Adrenal gland (tissue), 5 donors: ENCODE measurements around the gene ADCK1.

Source experiments
- POLR2A ChIP-seq, 2 donors: fragments of 450-650 bp; IDR thresholded peaks; one replicate each; pipeline ENCODE4 v1.6.1; 2017; ENCODE audit warnings: antibody characterized with exemption in 2 of 2, mild to moderate bottlenecking in 2 of 2, moderate library complexity in 1 of 2
- TF ChIP-seq, protein P1 (sequence below), 6 experiments: fragments of 450-650 bp in 4 of 6; fragments of 200-600 bp in 2 of 6; sonication (generic) in 1 of 6; IDR thresholded peaks; 1 replicate in 5 of 6; 2 replicates in 1 of 6; pipeline versions ENCODE4 v1.5.1 to v1.8.0; 2016 to 2021; ENCODE audit warnings: antibody characterized with exemption in 6 of 6, mild to moderate bottlenecking in 2 of 6, moderate library complexity in 1 of 6
- donor health status: DM: no; HTN: no; CAD: no.

GRCh38 chr14:77903221-77903620 lies 103.3 kb downstream of the ADCK1 start:
- TF ChIP-seq, protein P1, sequence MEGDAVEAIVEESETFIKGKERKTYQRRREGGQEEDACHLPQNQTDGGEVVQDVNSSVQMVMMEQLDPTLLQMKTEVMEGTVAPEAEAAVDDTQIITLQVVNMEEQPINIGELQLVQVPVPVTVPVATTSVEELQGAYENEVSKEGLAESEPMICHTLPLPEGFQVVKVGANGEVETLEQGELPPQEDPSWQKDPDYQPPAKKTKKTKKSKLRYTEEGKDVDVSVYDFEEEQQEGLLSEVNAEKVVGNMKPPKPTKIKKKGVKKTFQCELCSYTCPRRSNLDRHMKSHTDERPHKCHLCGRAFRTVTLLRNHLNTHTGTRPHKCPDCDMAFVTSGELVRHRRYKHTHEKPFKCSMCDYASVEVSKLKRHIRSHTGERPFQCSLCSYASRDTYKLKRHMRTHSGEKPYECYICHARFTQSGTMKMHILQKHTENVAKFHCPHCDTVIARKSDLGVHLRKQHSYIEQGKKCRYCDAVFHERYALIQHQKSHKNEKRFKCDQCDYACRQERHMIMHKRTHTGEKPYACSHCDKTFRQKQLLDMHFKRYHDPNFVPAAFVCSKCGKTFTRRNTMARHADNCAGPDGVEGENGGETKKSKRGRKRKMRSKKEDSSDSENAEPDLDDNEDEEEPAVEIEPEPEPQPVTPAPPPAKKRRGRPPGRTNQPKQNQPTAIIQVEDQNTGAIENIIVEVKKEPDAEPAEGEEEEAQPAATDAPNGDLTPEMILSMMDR (IDR thresholded peaks at IDR 0.05) = no peak
- no peak for TF ChIP-seq POLR2A (IDR thresholded peaks at IDR 0.05)
